H7 (cell line): ENCODE measurements around the gene ADAMTS17. TPM values are rescaled to one million over a fixed set of nuclear protein-coding genes. Genes with fewer than 3 reads are reported as not detected.

ENCODE experiments used
- DNase-seq: peaks from one replicate; pipeline ENCODE4 v3.0.0; 2012
- H3K27me3 ChIP-seq: 2 replicates; pipeline ENCODE4 v1.6.0; 2011; ENCODE audit warnings: mild to moderate bottlenecking, low read length; ENCODE audit not compliant: control insufficient read depth, insufficient read depth
- H3K36me3 ChIP-seq: replicated peaks from 2 replicates; pipeline ENCODE4 v1.5.1; 2011; ENCODE audit warnings: low read length; ENCODE audit not compliant: control insufficient read depth, insufficient read depth
- H3K4me3 ChIP-seq: 2 replicates; pipeline ENCODE4 v1.5.1; 2011; ENCODE audit warnings: low read depth, mild to moderate bottlenecking, control low read depth, low read length, moderate library complexity; ENCODE audit not compliant: insufficient read depth
- total RNA-seq: library from RNA; depleted of rRNA; stranded (reverse); fragments of >200 nt; shearing (Covaris generic); gene quantifications from 2 replicates; pipeline ENCODE4 v1.2.3, GENCODE V29; 2014

ADAMTS17 gene
- total RNA-seq, 1 experiment from 2014 or later: 0.55 TPM

DNA sequence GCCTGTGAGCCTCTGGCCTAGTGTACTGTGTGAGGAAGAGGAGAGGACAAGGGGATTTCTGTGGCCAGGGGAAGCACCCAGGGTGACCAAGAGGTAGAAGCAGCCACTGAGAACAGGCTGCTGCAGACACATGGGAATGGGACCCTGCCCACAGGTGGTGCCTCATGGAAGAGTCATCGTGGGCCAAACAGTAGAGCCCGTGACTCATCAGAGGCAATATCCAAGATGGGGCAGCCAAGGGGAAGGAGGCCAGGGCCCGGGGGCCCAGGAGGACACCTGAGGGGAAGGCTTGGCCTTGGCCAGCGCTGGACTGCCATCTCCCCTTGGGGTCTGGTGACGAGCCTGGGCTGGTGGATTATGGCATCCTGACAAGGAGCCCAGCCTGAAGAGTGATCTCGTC is 333.5 kb downstream of the ADAMTS17 start:
- Histone ChIP-seq H3K4me3 (no peak overlapping the region), H3K36me3 (no peaks in the 10 kb centered on the region), H3K27me3 (no peaks in the 10 kb centered on the region)
- no peak for DNase-seq

DNA sequence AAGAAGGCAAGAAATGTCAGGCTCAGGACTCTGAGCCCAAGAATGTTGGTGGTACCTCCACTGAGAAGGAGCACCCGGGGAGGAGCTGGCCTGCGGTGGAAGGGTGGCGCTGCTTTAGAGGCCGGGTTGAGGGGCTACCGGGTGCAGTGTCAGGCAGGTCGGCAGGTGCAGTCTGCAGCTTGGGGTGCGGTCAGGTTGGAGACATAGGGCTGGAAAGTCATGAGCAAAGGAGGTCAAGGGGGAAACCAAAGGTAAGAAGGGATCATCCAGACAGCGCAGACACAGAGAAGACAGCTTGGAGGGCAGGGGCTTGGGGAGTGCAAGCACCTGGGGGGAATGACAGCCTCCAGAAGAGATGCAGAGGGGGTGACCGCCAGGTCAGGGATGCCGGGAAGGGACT is 334.2 kb downstream of the ADAMTS17 start:
- H3K4me3 ChIP-seq: no peak overlapping the region
- no peaks in the 10 kb centered on the region for H3K27me3 ChIP-seq
- no peaks in the 10 kb centered on the region for H3K36me3 ChIP-seq
- DNase-seq: no peak

DNA sequence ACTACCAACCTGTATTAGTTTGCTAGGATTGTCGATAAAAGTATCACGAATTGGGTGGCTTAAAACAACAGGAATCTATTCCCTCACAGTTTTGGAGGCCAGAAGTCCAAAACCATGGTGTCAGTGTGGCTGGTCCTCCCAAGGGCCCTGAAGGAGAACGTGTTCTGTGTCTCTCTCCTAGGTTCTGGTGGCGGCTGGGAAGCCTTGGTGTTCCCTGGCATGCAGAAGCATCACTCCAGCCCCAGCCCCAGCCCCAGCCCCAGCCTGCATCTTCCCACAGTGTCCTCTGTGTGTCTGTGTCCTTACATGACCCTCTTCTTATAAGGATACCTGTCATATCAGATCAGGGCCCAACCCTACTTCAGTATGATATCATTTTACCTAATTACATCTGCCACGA is 336.1 kb downstream of the ADAMTS17 start:
- Histone ChIP-seq H3K4me3 (no peak overlapping the region), H3K27me3 (no peaks in the 10 kb centered on the region), H3K36me3 (no peaks in the 10 kb centered on the region)
- no peak for DNase-seq

DNA sequence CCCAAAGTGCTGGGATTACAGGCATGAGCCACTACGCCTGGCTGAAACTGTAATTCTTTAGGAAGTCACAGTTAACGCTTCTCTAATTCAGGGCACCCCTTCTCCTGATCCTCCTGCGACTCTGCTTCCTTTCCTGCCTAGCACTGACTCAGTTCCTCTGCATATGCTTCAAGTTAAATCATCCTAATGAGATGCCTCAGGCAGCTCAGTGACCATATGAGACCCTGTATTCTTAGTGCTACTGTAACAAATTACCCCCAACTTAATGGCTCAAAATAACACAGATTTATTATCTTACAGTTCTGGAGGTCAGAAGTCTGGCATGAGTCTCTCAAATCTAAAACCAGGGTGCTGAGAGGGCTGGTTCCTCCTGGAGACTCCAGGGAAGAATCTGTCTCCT is 336.8 kb downstream of the ADAMTS17 start:
- no peak for DNase-seq
- Histone ChIP-seq H3K36me3 (no peaks in the 10 kb centered on the region), H3K27me3 (no peaks in the 10 kb centered on the region), H3K4me3 (no peak overlapping the region)

DNA sequence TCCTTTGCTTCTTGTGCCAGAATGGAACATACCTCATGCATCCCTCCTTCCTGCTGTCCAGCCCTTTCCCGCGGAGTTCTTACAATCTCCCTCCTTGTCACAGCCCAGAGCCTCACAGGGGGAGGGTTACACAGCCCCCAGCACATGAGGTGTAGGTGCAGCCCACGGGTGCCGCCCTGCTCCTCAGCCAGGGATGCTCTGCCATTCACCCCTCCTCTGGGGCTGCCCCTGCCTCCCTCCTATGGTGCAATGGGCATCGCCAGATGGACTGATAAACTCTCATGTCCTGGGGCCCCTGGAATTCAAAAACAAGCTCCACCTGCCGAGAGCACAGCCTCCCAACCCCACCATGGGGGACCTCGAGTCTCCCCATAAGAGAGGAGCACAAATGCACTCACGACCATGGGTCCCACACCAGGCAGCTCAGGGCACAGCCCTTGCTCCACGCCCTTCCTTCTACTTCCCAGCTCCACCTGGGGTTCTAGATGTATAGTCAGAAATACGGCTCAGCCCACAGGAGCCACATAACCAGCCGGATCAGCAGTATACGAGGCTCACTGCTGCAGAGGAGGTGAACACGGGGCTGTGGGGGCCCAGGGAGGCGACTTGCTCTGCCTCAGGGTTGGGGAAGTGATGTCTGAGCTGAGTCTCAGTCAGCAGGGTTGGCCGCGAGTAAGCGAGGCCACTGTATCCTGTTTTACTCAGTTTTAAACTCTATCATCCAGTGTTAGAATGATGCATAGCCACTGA is 338.8 kb downstream of the ADAMTS17 start:
- no peaks in the 10 kb centered on the region for H3K27me3 ChIP-seq
- peak; percentile 38 for DNase-seq

DNA sequence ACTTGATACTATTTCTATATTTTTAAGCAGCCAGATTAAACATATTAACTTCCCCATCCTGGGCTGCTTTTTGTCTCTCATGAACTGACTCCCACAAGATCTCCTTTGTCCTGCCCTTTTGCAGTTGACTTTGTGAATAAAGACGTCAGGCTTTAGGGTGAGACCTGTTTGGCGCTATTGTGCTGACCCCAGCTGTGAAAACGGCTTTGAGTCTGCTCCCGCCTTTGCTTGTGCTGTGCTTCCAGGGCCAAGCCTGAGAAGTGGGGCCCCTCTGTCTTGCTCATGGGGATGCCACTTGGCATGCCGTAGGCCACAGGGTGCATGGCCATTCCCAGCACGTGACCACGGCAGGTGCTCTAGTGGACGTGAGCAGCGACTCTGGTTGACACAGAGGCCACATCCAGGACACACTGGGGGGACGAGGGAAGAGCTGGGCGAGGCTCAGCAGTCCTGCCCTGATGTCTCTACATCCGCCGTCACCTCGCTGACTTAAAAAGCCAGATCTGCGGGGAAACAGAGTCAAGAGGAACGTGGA is 339.6 kb downstream of the ADAMTS17 start:
- H3K27me3 ChIP-seq: no peaks in the 10 kb centered on the region

More for the DNA sequence above, 338.8 kb downstream of the ADAMTS17 start:
- H3K36me3 ChIP-seq: no peaks in the 10 kb centered on the region
- H3K4me3 ChIP-seq: no peak overlapping the region

DNA sequence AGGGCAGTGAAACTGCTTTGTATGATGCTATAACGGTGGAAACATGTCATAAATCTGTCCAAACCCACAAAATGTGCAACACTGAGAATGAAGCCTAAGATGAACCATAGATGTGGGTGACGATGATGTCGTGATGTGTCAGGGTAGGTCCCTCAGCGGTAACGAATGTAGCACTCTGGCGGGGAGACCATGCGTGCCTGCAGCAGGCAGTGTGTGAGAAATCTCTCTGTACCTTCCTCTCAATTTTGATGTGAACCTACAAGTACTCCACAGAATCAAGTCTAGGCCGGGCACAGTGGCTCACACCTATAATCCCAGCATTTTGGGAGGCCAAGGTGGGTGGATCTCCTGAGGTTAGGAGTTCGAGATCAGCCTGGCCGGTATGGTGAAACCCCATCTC is 340.4 kb downstream of the ADAMTS17 start:
- Histone ChIP-seq H3K36me3 (no peaks in the 10 kb centered on the region), H3K27me3 (no peaks in the 10 kb centered on the region), H3K4me3 (no peak overlapping the region)
- DNase-seq: no peak

More for the DNA sequence above, 339.6 kb downstream of the ADAMTS17 start:
- Histone ChIP-seq H3K4me3 (no peak overlapping the region), H3K36me3 (no peaks in the 10 kb centered on the region)
- no peak for DNase-seq

DNA sequence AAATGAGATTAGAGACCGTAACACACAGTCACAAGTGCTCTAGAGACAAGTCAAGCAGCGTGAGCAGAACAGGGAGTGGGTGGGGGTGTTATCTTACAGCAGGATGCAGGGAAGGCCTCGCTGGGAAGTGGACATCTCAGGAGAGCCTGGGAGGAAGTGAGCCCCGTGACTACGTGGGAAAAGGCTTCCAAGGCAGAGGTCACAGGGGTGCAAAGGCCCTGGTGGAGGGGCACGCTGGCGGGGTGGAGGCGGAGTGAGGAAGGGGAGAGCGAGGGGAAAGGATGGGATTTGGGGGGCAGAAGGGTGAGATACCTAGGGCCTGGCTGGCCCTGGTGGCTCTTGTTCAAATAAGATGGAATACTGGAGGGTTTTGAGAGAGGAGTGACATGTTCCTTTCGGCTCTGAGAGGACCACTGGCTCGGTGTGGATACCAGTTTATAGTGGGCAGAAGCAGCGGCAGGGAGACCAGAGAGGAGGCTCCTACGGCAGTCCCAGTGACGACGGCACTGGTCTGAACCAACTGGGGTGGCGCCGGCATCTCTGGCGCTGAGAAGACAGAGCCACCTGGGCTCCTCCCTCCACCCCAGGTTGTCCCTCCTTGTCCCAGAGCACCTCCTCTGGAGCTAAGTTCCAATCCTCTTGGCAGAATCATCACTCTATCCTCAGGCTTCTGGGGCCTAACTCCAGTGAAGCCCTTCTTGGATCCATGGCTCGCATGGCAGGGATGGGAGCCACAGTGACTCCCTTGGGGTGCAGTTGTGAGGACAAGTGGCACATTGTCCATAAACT is 342.3 kb downstream of the ADAMTS17 start:
- no peak for DNase-seq

DNA sequence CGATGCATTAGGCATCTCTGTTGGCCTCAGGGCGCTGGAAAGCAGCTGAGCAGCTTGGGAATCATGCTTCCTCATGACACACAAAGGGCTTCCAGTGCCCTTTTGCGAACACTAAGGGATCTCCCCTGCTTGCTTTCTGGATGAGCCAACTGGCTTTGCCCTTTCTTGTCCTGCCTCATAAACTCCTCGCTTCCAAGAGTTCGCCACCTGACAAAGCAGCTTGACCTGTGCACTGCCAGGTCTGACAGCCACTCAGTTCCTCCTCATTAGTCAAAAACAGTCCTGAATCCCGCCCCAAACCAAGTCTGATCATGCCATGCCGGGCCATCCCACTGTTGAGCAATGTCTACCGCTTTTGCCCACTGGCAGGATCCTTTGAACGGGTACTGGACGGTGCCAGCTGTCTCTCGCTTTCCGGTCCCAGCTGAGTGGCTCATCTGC is 343.1 kb downstream of the ADAMTS17 start:
- Histone ChIP-seq H3K36me3 (no peaks in the 10 kb centered on the region), H3K27me3 (no peaks in the 10 kb centered on the region), H3K4me3 (no peak overlapping the region)
- no peak for DNase-seq

More for the DNA sequence above, 342.3 kb downstream of the ADAMTS17 start:
- Histone ChIP-seq H3K36me3 (no peaks in the 10 kb centered on the region), H3K27me3 (no peaks in the 10 kb centered on the region), H3K4me3 (no peak overlapping the region)

DNA sequence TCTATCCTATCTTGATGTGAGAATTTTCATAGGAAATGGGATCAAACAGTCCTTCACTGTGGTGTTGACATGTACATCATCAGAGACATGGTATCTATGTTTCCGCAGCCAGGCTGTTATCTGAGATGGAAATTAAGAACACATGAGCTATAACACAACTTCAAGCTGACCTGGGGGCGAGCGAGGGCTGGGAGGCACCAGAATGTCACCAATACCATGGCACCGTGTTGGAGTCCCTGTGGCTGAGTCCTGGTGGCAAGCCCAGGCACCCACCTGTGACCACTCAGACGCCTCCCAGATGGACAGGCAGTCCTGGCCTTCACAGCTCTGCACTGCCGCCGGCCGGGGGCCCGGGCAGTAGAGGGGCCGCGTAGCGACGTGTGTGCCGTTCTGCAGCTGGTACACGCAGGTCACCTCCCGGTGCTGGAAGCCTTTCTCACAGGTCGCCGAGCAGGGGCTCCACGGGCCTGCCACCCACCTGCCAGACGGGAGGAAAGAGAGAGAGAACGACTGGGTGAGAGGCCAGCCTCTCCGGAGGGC is 344.6 kb downstream of the ADAMTS17 start:
- Histone ChIP-seq H3K36me3 (no peaks in the 10 kb centered on the region), H3K27me3 (no peaks in the 10 kb centered on the region), H3K4me3 (no peak overlapping the region)
- DNase-seq: no peak

DNA sequence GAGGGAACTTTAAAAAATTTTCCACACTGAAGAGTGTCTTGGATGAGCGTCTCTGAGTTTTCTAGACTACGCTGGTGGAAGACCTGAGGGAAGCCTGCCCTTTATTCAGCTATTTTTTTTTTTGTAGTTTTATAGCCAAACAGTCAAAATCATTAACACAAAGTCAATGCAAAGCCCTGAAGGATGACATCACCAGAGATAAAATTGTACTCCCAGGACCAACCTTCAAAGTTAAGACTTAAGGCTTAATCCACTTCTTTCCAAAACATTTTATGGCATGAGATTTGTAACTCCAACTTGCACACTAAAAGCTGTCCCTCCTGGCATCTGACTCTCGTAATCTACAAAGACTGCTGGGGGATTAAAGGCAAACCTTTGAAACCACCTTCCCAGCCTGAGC is 345.1 kb downstream of the ADAMTS17 start:
- DNase-seq: no peak
- H3K36me3 ChIP-seq: no peaks in the 10 kb centered on the region
- no peak overlapping the region for H3K4me3 ChIP-seq
- H3K27me3 ChIP-seq: no peaks in the 10 kb centered on the region

DNA sequence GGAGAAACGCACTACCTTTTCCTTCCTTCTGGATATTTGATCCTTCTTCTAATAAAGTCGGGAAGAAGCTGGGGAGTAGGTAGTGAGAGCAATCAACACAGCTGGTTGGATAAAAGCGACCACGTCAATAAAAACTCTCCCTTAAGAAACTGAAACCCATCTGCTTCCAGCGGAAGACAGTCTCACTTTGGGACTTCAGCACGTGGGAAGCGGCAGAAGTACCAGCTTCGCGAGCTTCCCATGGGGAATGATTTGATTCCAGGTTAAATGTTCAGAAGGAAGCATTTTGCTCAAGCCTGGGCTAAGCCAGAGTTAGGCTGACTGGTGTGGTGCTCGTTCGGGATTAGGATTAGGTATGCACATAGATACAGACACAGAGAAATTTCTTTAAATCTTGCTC is 346.2 kb downstream of the ADAMTS17 start:
- Histone ChIP-seq H3K27me3 (no peaks in the 10 kb centered on the region), H3K4me3 (no peak overlapping the region), H3K36me3 (no peaks in the 10 kb centered on the region)
- DNase-seq: no peak

DNA sequence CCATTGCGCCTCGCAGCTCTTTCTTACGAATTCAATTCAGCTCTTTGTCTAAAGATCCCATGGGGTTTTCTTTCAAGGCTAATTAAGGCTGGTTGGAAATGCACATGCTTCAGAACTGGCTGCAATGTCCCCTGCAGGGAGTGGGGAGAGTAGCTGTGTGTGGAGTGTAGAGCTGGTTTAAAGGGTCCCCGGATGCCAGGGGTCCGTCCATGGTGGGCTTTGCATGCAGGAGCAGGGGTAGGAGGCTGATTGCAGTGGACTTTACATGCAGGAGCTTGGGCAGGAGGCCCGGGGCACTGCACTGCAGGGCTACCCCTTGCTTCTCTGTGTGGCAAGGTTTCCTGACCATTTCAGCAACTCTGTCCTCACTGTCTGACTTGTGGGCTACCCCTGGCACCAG is 346.9 kb downstream of the ADAMTS17 start:
- Histone ChIP-seq H3K27me3 (no peaks in the 10 kb centered on the region), H3K4me3 (no peak overlapping the region), H3K36me3 (no peaks in the 10 kb centered on the region)
- DNase-seq: peak; percentile 72

DNA sequence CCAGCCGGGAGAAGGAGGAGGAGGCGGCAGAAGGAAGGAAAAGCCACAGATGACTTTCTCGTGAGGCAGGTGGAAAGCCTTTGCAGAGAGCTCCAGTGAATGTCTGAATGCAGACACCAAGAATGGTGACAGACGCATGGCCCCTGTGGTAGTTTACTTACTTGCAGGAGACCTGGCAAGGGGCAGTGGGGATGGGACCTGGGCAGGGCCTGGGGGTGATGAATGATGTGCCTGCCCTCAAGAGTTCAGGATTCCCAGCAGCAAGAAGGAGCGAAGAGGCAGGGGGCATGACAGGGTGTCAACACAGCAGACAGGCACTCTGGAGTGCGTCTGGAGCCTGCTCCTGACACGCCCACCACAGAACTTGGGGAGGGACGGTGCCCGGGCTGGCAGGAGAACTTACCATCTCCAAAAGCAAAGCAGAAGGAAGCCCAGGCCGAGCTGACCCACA is 348.1 kb downstream of the ADAMTS17 start:
- Histone ChIP-seq H3K4me3 (no peak overlapping the region), H3K27me3 (no peaks in the 10 kb centered on the region), H3K36me3 (no peaks in the 10 kb centered on the region)
- DNase-seq: no peak

DNA sequence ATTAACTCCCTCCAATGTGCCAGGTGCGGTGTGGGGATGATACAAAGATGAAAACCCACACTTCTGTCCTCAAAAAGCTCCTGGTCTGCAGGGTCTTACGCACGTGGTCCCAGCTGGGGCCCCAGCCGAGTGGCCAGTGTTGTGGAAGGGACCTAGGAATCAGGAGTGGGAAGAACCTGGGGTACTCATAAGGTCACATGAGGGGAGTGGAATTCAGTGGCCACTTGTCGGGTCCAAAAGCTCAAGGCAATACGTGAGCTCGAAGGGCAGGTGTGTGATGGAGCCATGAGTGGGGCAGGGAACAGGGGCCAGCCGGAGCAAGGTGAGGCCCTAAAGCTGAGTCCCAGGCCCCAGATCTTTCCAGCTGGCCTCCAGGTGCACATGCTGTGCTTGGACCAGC is 348.5 kb downstream of the ADAMTS17 start:
- Histone ChIP-seq H3K4me3 (no peak overlapping the region), H3K36me3 (no peaks in the 10 kb centered on the region), H3K27me3 (no peaks in the 10 kb centered on the region)
- no peak for DNase-seq
